GM18861 (cell line): ENCODE results near the gene MTIF3.

Experiments used
- ATAC-seq: cut with Tn5 transposase; IDR thresholded peaks from one replicate; pipeline ENCODE4 v1.9.1; 2021; ENCODE audit not compliant: unreplicated experiment

Gene MTIF3, protein sequence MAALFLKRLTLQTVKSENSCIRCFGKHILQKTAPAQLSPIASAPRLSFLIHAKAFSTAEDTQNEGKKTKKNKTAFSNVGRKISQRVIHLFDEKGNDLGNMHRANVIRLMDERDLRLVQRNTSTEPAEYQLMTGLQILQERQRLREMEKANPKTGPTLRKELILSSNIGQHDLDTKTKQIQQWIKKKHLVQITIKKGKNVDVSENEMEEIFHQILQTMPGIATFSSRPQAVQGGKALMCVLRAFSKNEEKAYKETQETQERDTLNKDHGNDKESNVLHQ

DNA sequence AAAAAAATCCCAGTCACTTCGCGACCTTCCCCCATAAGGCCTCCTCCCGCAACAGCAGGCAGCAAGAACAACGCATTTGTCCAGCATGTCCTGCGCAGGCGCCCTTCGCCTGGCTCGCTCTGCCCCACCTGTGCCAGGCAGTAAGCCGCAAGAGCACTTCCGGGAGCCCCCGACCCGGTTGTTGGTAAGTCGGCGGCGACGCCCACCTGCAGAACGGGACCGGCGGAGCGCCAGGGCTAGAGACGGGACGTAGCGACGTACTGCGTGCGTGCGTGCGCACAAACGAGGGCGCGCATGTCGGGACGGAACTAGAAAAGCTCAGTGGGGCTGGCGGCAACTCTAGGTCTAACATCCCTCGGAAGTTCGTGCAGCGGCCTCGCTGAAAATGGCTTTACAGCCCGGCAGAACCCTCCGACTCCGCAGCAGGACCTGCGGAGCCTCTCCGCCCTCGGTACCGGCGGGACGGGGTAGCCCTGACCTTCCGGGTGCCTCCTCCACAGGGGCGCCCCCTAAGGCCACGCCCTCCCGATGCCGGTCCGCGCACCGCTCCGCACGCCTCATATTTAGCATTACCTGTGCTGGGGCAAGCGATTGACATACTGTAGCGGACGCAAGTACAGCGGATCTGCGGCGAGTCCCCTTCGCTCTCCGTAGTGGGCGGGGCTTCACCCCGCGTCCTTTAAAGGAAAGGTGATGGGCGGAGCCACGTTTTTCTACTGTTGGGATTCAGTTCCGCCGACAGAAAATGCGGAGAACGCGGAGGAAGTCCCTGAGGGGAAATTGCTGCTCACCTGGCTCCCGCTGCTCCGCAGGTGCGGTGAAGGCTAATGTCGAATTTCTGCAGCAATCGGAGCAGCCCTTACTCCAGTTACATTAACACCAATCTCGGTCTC is at the start of gene MTIF3:
Gene MTIF3 (minus strand): TSS at position 629 of the 893 bp plus-strand sequence. CDS start 10,116 bp downstream, outside the sequence.
- ATAC-seq: peak; percentile 72

DNA sequence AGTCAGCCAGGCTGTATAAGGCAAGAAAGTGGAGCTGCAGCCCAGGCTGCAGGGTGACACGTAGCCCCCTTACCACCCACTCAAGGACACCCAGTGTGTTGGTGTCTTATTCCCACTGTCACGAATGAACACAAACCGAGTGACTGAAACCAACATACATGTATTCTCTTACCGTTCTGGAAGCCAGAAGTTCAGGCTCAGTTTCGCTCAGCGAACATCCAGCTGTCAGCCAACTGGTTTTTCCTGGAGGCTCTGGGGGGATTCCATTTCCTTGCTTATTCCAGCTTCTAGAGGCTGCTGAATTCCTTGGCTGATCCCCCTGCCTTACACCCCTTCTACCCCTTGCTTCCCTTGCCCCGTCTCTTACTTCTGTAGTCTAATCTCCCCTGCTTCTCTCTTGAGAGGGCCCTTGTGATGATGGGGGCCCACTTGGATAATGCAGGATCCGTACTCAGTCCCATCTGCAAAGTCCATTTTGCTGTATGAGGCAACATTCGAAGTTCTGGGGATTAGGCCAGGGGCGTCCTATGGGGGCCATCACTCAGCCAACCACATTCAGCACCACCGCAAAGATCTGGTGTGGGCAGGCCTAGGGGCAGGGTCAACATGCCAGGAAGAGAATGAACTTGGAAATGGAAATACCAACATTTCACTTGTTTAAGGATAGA is 47.3 kb upstream of the MTIF3 start:
- ATAC-seq: no peak

DNA sequence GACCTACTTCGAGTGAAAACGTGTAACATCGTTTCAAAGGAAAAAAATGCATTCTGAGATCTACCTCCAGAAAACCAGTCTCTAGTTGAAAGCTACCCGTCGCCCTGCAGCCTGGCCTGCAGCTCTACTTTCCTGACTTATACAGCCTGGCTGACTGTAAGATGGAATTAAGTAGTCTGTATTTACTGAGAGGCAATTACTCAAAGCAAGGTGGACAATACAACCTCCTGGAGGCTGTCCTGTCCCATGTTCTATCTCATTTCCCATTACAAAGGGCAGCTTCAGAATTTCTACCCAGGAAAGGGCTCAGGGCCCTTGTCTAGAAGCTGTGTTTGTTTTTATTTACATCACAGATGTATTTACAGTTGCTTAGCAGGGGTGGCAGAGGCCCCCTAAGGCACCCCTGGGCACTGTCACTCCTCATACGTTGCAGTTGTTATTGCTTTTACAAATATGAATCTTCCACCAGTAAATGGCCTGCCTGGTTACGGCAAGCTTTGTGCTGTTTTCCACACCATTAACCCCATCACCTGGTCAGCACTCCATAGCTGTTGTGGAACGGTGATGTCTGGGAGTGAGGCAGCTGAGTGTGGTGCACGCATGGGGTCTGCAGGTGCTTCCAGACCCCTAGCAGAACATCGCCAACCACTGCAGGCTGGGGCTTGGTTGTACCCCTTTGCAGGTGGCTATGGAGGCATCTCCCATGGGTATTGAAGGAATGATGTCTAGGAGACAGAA is 46.3 kb upstream of the MTIF3 start:
- ATAC-seq: no peak

DNA sequence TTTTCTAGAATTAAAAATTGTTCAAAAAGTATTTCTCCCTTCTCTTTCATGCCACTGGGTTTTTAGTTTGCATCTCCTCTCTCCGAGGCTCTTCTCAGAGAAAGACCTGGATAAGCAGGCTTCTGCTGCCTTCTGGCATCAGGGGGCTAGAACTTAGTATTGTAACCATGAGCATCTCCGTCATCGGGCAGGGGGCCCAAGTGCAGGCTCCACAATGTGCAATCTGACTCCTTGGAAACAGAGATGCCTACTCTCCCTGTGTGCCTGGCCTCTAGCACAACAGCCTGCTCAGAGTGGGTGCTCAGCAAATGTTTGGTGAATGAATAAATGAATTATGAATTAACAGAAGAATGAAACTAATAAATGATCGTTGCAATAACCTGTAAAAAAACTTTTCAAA is 45.6 kb upstream of the MTIF3 start:
- ATAC-seq: no peak

DNA sequence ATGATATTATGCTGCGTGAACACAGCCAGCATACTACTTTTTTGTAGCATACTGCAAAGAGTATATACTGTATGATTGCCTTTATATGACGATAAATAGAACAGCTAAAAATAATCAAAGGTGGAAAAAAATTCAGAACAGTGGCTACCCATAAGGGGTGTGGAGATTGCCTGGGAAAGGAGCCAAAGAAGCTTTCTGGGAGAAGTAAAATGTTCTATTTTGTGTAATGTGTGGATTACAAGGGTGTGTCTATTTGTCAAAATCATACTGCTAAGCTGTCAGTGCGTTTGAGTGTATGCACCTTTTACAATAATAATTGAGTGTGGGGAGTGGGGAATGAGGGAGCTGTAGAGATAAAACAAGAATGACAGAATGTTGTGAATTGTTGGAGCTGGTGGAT is 45.2 kb upstream of the MTIF3 start:
- no peak for ATAC-seq

DNA sequence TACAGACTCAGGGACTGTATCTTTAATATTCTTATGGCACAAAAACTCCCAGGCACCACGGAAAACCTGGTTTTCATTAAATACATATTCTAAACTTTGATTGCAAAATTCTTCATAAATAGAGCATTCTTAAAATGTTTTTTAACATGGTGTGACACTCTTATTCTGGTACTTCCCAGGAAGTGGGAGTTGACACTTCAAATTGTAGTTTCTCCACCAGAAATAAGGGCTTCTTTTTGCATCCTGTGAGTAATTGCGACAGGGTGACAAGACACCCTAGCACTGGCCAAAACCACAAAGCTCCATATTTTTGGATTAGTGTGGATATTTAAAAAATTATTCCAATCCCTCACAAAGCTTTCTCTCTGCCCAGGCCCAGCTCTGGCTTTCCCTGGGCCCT is 43.6 kb upstream of the MTIF3 start:
- ATAC-seq: no peak

DNA sequence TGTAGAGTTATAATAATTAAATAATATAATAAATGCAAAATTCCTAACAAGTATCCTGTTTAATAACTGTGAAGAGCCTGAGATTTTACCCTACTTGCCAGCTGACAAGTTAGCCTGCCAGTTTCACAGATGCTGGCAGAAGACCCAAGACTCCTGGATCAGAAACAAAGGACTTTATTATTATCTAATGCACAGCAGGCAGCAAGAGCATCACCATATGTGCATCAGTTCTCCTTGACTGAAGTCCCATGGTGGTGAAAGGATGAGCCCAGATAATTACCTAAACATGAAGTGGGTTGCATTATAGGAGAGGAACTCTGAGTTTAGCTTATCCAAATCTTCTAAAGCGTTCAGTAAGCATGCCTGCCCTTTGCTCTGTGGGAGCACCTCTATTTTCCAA is 39.1 kb upstream of the MTIF3 start:
- no peak for ATAC-seq

DNA sequence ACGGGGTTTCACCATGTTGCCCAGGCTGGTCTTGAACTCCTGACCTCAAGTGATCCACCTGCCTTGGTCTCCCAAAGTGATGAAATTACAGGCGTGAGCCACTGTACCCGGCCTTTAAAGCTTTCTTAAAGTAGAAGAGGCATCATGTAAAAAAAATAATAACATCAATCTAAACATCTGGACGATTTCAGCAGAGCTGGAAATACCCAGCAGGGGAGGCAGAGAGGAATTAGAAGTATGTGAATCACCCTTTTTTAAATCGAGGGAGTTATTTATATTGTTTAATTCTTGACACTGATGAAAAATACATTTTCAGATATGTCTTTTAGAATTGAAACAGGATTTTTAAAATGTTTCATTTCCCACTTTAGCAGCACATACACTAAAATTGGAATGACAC is 37.4 kb upstream of the MTIF3 start:
- ATAC-seq: no peak

DNA sequence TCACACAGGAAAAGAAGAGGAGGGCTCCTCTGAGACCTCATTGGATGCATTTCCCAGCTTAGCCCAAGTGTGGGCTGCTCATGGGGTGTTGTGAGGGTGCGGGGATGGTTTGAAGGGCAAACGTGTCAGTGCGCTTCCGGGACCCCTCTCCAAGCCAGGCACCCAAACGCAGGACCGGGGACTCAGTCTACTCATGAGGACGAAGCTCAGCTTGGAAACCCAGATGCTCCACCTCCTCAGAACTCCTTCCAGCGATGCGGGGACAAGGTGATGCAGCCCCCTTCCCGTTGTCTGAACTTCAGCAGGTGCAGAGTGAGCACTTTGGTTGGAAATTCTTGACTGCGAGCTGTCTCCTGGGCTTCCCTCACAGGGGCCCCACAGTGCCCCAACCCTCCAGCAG is 33.1 kb upstream of the MTIF3 start:
- no peak for ATAC-seq

DNA sequence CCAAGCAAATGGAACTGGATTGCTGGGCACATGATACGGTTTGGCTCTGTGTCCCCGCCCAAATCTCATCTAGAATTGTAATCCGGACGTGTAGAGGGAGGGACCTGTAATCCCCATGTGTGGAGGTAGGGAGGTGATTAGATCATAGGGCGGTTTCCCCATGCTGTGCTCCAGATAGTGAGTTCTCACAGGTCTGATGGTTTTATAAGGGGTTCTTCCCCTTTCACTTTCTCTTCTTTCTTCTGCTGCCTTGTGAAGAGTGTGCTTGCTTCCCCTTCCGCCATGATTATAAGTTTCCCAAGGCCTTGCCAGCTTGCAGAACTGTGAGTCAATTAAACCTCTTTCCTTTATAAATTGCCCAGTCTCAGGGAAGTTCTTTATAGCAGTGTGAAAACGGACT is 32.6 kb upstream of the MTIF3 start:
- ATAC-seq: peak; percentile 87

DNA sequence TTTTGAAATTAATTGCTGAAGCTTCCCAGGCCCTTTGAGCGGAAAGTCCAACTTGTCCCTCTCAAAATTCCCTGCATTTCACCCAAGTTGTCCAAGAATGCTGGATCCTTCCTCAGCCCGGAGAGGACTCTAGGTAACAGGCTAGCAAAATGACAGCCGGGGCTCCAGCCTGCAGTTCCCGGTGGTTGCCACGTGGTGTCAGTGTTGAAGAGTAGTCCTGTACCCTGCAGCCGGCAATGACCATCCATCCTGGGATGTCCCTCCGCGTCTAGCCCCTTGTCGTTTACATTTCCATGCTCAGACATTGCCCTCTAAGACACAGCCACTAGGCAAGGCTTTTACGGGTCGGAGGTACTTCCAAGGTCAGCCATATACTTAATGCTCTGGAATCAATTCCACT is 31.4 kb upstream of the MTIF3 start:
- no peak for ATAC-seq

DNA sequence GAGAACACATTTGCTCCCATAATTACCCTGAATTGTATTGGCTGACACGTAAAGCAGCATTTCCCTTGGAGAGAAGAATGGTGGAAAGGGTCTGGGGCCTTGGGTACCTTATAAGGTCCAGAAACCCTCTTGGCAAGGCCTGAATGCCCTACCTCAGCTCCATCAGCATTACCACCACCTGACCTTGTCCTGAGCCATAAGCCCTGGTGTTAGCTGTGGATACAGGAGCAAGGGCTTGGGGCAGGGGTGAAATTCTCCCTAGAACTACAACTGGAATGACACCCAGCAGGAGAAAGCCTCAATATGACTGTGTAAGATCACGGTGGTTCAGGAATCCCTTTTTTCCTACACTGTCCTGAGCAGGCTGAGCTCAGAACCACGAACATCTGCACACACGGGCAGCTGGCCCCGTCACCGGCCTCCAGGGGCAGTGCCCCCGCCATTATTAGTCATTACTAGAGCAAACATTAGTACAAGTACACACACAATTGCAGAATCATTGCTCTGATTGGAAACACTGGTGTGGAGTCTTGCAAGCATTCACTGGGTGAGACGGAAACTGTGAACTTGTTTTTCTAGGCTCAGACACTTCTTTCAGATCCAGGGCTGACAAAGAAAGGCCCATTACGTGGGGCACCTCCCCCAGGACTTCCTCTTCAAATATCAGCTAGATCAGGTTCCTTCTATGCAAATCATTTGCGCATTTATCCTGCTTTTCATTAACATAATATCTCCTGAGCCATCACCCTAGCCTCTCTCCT is 26.8 kb upstream of the MTIF3 start:
- peak; percentile 62 for ATAC-seq

DNA sequence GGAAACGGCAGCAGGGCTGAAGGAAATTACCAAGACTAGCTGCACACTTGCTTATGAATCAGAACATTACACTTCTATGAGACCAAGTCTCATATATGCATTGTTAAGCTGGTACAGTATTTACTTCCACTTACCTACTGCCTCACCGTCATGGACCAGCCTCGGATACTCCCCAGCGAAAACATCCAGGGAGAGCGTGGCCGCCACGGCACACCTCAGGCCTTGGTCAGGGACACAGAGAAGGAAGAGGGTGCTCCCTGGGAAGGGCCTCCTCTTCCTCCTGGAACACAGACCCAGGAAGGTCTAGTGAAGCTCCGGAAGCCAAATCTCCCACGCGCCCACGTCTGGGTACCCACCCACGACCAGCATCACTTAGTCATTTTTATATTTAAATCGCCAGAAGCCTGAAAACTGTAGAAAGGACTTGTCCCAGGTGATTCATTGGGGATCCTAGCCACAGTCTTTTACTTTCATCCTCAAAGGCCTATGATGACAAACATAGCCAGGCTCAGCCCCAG is 24.4 kb upstream of the MTIF3 start:
- no peak for ATAC-seq

DNA sequence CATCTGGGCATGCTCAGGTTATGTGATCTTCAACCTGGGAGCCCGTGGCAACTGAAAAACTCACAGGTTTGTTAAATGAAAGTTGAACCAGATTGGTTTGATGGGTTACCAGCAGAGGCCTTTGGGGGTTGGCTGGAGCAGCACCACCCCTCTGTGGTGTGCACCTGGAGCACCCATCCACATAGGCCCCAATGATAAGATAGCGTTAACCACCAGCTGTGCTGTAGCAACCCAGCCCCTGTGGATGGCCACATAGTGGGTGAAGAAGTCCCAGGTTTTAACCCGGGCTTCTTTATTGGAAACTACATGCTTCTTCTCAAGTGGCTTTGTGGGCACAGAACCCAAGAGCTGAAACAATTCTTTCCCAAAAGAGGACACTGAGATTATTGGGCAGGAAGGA is 22.6 kb upstream of the MTIF3 start:
- no peak for ATAC-seq

DNA sequence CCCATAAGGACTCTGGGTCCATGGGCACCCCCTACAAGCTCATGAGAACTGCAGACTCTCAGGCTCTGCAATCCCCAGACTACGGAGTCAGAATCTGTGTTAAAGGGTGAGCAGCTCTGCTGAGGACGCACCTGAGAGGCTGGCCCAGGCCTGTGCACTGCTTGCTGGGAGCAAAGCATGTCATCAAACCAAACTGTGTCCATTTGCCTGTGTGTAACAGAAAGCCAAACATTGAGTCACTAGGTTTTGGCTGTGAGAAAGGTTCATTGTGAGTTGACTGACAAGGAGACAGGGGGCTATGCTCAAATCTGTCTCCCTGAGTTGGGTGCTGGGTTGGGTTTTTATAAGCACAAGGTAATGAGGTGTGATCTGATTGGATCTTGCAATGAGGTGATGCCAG is 22.1 kb upstream of the MTIF3 start:
- no peak for ATAC-seq

DNA sequence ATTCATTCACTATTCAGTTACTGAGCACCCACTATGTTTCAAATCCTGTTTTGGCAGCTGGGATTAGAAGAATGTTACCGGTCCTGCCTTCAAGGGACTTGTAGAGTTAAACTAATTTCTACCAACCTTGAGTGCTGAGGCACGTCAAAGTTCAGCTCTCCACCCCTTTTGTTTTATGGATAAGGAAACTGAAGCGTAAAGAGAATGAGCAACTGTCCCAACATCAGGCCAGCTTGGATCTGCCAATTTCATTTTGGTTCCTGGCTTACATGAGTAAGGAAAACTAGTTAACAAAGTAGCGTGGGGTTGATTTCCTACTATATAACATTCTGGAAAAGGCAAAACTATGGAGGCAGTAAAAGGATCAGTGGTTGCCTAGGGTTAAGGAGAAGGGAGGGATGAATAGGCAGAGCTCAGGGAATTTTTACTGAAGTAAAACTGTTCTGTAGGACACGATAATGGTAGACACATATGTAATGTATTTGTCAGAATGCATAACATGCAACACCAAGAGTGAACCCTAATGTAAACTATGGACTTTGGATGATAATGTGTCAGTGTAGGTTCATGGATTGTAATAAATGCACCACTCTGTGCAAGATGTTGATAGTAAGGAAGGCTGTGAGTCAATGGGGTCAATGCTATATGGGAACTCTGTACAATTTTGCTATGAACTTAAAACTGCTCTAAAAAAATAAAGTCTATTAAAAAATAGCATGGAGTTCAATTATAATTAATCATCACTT is 19.9 kb upstream of the MTIF3 start:
- no peak for ATAC-seq

DNA sequence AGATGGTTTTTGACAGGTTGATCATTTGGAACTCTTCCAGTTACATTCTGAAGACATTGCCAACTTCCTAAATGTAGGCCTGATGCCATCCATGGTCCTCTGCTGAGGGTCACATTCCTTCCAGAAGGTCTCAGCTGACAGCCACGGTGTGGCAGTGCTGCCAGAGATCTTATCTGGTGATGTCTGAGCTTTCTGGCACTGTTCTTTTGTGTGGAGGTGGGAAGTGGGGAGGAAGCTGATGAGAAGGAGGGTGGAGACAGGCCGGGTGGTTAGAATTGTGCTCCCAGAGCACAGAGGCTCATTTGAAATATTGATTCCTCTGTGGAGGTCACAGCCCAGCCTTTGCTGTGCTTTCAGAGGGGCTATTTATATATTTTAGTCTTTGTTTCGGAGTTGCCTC is 16.1 kb upstream of the MTIF3 start:
- ATAC-seq: no peak

DNA sequence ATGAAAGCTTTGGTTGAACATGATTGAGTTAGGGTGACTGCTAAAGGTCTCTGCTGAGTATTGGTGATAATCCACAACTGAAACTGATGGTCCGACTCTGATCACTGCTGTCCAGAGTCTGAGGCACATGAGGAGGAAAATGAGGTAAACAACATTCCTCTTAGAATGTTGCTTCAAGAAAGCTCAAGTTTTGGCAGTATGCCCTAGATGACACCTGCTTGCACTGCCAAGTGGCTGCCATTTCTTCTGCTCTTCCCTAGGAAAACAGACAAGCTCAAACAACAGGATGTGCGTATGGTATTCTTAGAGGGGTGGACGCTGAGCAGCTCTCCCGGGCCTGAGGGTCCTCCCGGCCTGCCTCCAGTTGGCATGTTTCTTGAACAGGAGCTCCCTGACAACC is 15.2 kb upstream of the MTIF3 start:
- ATAC-seq: no peak

DNA sequence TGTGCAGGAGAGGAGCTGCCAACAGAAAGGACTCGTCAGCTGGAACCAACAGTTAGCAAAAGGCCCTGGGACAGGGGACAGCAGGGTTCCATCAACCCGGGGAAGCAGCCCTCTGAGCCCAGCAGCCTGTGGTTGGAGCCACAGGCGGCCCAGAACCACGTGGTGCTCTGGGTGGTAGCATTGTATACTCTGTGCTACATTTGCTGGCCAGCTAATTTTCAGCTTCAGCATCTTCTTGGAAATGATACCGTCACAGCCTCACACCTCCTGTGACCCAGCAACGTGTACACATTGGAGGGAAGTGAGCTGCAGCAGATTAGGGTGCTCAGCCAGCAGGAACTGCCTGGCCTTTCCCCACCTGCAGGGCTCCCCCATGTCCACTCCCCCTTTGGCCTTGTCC is 13.1 kb upstream of the MTIF3 start:
- ATAC-seq: no peak
